IPS DF 4.7 (cell line): ENCODE results near the gene CFAP46.
"Not testable (repeated sequence)": the region's sequence is repeated elsewhere in the genome, so short reads cannot be mapped to it uniquely, and the experiment has no call there.

Experiments used
- DNase-seq: peaks from one replicate; pipeline ENCODE4 v3.0.0-alpha.2; 2013; ENCODE audit warnings: low spot score; ENCODE audit errors: extremely low read depth

CFAP46 gene

GRCh38 chr10:132915411-132915810 is 27.0 kb downstream of the CFAP46 start:
- DNase-seq = no peak

GRCh38 chr10:132914732-132915131 is 27.6 kb downstream of the CFAP46 start:
- no peak for DNase-seq

GRCh38 chr10:132913559-132914115 is 28.7 kb downstream of the CFAP46 start:
- DNase-seq = no peak

GRCh38 chr10:132912713-132913558 is 29.4 kb downstream of the CFAP46 start:
- DNase-seq = peak; percentile 36

- DNase-seq = no peak
These were observed 30.1 kb downstream of the CFAP46 start for GRCh38 chr10:132912225-132912712.

- no peak for DNase-seq
These were observed 30.6 kb downstream of the CFAP46 start for GRCh38 chr10:132911786-132912097.

GRCh38 chr10:132910901-132911785 is 31.2 kb downstream of the CFAP46 start:
- no peak for DNase-seq

GRCh38 chr10:132910186-132910880 is 32.0 kb downstream of the CFAP46 start:
- no peak for DNase-seq

GRCh38 chr10:132909491-132910071 is 32.8 kb downstream of the CFAP46 start:
- no peak for DNase-seq

GRCh38 chr10:132908621-132909295 is 33.6 kb downstream of the CFAP46 start:
- no peak for DNase-seq

GRCh38 chr10:132907821-132908620 is 34.3 kb downstream of the CFAP46 start:
- DNase-seq = no peak

GRCh38 chr10:132906836-132907235 is 35.5 kb downstream of the CFAP46 start:
- DNase-seq = no peak

- DNase-seq = no peak
These were observed 36.3 kb downstream of the CFAP46 start for GRCh38 chr10:132906106-132906505.

GRCh38 chr10:132905661-132906060 is 36.7 kb downstream of the CFAP46 start:
- no peak for DNase-seq

GRCh38 chr10:132904814-132905649 is 37.3 kb downstream of the CFAP46 start:
- DNase-seq = no peak

- no peak for DNase-seq
These were observed 38.1 kb downstream of the CFAP46 start for GRCh38 chr10:132904181-132904813.

- DNase-seq = not testable (repeated sequence)
These were observed 39.5 kb downstream of the CFAP46 start for GRCh38 chr10:132902656-132903575.
